Prostate gland (tissue), 2 donors: ENCODE data around the gene ZNF684.

Experiments
- CTCF ChIP-seq, 4 experiments: fragments of 200-600 bp in 2 of 4; fragments of 450-650 bp in 2 of 4; sonication (generic) in 2 of 4; IDR thresholded peaks; 1 replicate in 3 of 4; 2 replicates in 1 of 4; pipeline ENCODE4 v1.5.1; 2016 to 2019; ENCODE audit warnings: antibody characterized with exemption in 4 of 4, mild to moderate bottlenecking in 2 of 4, moderate library complexity in 2 of 4
- POLR2A ChIP-seq: fragments of 450-650 bp; IDR thresholded peaks from one replicate; pipeline ENCODE4 v1.6.1; 2016; ENCODE audit warnings: antibody characterized with exemption, mild to moderate bottlenecking
- POLR2AphosphoS5 ChIP-seq: sonication (generic); formaldehyde crosslinking; IDR thresholded peaks from one replicate; pipeline ENCODE4 v1.6.1; 2017; ENCODE audit warnings: antibody characterized with exemption

- TF ChIP-seq CTCF (IDR thresholded peaks at IDR 0.05) (no peak), POLR2A (no peak), POLR2AphosphoS5 (no peak)
These were observed 36.0 kb upstream of the ZNF684 start for GRCh38 chr1:40495315-40495903.
